ENCODE results near the gene ATP6V1C2.
"Not testable (repeated sequence)": the region's sequence is repeated elsewhere in the genome, so short reads cannot be mapped to it uniquely, and the experiment has no call there.

ATP6V1C2 gene

DNA sequence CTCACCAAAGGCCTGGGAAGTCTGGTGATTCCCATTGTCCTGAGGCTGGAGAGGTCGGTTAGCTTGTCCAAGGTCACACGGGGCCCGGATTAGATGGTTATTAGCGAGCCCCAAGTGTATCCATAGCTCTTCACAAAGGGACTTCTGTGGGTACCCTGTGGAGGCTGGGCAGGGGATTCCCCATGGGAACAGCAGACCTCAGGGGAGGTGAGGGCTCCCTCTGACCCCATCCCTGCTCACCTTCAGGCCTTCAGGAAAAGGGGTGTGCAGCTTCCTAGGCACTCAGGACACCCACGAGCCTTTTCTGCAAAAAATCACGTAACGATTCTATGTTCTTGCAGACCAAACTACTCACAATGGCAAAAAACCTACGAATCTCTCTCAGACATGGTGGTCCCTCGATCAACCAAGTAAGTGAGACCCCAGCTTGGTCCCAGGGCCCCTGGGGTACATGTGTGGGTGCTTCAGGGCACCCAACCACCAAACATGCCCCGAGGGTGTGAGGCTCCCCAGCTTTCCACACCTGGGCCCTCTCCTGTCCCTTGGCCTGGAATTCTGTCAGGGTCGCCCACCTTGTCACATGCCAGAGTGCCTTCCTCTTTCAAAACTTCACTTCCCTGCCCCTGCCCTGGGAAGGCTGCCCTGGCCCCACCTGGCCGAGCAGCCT, 50.9 kb downstream of the ATP6V1C2 start:
- DNase-seq, result no peak

DNA sequence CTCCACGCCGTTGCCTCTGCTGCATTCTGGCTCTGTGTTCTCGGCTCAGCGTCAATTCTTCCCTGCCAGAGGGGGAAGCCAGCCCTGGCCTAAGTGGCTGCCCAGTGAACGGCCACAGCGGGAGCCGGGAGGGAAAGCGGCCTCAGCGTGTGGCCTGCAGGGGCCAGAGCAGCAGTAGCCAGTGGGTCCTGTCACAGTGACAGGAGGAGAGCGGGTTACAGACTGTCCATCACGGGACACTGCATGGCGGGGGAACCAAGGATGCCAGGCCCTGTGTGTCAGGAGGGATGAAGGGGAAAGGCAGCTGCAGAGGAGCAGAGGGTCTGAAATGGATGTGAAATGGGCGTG, 51.4 kb downstream of the ATP6V1C2 start:
- DNase-seq, result no peak

DNA sequence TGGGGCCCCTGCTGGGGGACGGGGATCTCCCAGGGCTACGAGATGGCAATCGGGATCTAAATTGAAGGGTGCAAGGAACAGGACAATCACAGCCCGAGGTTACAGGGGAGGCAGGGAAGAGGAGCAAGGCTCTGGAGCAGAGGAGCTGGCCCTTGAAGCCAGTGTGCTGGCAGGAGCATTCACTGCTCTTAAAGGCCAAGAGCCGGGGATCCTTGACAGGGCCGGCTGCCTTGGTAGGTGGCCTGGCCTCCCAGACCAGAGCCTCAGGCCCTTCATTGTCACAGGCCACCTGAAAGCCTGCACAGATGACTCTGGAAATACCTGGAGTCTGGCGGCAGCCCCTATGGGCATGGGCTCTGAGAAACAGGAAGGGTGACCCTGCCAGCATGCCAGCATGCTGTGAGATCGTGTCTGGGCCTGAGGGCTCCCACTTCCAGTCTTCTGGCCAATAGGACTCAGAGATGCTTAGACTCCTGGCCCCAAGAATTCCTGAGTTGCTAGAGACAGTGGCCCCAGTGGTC, 52.5 kb downstream of the ATP6V1C2 start:
- no peak for DNase-seq

- no peak for DNase-seq
Observed at GRCh38 chr2:10774394-10774793, 53.0 kb downstream of the ATP6V1C2 start.

GRCh38 chr2:10775021-10775780, 53.8 kb downstream of the ATP6V1C2 start:
- no peak for DNase-seq

DNA sequence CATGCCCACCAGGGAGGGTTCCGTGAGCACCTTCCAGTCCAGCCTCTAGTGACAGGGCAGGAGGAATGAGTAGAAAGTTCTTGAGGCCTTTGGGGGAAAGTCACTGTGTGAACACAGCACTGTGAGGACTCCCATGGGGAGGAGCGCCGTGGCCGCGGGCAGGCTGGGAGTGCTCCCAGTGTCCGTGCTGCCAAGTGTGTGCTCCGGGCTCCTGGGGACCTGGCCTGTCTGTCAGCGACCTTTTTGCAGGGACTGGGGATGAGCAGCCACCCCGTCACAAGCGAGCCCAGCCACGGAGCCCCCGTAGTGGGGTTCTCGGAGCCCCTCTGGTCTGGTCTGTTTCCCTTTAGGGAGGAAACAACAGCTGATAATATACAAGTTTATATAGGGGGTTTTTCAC, 54.4 kb downstream of the ATP6V1C2 start:
- DNase-seq, result no peak

DNA sequence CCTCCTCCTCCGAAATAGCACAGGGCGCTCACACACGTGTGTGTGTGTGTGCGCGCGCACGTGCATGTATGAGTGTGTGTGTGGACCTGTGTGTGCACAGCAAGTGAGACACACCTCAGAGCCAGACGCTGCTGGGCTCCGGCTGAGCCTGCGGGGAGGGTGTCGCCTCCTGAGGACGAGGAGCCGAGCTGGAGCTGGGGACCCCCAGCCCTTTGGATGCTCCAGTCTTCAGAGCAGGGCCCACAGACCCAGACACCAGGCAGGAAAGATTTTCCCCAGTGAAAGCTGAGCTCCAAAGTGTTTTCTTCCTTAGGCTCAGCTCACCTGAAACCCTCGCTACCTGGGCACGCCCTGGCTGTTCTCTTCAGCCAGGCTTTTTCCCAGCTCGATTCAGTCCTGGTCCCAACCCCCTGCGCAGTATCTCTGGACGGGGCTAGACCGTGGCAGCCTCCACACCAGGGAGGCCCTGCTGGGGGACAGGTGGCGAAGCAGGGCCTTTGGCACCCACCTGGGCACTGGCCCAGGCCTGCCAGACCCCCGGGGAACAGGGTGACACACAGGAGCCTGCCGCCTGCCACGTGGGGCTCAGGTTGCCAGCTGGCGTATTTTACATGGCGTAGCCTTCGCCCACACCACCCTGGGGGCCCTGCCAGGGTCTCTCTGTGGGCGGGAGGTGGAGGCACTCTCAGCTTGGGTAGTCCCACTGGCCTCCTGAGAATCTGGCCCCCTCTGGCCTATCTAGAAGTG, 55.0 kb downstream of the ATP6V1C2 start:
- DNase-seq, result no peak

DNA sequence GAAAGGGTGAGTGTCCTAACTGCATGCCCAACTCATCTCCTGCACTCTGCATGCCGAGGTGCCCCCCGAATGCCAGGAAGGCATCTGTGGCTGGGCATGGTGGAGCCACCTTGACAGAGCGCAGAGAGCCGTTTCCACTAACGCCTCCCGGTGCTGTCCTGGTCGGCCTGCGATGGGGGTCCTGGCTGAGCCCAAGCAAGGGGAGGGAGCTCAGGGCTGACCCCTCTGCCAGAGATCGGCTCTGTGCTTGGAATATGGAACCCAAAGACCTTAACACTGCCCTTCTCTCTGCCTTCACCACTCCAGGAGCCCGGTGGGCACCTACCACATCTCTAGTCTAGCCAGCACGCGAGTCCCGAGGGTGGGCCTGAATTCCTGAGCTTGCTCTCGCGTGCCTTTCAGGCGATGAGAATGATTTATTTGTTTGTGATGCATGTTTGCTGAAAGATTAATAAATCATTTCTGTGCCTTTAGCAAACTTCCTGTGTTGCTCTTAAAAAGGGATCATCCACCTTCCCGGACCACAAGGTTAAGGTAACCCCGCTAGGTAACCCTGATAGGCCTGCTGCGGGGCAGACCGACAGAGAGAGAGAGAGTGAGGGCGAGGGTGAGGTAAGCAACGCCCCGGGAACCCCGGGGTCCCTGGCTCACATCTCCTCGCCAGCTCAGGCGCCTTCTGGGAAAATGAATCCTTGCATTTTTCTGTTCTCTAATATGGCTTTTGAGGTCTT, 55.8 kb downstream of the ATP6V1C2 start:
- no peak for DNase-seq

DNA sequence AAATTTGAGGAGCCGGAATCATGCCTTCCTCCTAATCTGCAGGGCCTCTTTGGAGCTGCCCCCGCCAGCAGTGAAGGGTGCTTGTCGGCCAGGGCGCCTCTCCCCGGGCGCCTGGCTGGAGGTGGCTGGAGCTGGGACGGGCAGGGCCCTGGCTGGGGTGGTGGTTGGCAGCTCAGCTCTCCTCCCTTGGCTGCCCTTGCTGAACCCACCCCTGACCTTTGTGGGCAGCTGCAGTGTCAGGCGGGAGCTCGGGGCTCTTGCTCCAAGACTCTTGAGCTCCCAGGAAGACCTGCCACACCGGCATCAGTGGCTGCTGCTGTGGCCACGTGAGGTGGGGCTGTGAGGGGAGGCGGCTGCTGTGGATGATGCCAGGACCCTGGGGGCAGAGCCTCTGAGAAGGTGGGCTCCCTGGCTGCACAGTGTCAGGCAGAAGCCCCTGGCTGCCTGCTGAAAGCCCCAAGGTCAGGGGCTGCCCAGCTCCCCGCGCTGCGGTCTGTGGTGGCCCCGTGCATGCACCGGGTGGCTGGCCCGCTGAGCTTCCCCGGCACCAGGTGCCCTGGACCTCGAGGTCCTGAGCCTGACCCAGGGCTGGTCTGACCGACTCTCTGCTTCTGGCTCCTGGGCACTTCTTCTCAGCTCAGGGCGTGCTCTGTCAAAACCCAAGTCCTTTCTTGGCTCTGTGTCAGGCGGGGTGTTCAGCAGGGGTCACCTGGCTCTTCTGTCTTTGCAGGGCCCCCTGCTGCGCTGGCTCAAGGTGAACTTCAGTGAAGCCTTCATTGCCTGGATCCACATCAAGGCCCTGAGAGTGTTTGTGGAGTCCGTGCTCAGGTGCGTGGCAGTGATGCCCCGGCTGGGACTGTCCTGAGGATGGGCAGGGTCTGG, 56.7 kb downstream of the ATP6V1C2 start:
- DNase-seq, result no peak

DNA sequence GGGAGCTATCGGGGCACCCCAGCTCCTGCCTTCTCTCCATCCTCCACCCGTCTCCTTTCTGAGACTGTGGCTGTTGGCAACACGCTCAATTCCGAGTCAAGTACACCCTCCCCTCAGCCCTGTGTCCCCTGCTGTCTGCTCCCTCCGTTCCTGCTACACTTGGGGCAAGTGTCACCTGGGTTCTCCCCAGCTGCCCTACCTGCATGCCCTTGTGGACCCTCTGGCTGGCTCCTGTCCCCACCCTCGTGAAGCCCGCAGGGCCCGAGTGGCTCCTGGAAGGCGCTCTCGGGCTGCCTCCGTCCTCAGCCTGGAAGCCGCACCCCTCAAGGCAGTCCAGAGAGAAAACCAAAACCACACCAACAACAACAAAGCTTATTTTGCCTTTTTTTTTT, 57.3 kb downstream of the ATP6V1C2 start:
- DNase-seq, result no peak

DNA sequence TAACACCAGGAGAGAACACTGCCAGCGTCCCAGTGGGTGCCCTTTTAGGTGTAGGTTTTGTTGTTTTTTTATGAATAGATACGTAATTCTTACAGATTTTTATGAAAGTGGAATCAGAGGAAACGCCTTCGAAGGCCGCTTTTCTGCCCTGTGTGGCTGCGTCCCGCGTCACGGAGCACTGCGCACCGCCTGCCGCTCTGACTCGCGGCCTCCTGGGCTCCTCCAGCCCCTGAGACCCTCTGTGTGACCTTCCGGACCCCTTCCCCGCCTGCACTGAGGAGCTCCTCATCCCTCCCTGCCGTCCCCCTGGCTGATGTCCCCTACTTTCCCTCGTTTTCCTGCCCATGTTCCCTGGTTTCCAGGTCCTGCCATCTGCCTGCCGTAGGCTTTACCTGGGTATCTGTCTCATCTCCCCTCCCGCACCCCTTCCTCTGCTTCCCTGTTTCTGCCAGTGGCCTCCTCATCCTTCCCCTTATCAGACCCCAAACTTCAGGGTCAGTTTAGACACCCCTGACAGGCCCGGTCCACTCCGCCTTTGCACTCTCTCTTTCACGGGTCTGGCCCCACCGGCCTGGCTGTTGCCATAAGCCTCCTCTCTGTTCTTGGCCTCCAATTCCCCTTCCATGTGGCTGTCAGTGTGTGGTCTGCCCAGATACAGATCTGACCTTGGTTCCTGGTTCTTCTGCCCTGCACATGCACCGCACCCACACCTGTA, 58.5 kb downstream of the ATP6V1C2 start:
- no peak for DNase-seq

DNA sequence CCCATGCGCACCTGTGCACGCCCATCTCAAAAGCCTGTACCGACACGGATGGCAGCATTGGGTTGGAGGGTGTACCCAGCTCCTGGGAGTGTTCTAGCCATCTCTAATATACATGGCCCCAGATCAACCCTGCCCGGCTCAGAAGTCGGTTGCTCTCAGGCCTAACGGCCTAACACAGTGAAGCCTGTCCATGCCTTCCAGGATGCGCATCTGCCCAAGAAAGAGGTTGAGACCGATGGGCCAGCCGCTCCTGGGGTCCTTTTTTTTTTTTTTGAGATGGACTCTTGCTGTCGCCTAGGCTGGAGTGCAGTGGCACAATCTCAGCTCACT, 59.0 kb downstream of the ATP6V1C2 start:
- DNase-seq, result no peak

DNA sequence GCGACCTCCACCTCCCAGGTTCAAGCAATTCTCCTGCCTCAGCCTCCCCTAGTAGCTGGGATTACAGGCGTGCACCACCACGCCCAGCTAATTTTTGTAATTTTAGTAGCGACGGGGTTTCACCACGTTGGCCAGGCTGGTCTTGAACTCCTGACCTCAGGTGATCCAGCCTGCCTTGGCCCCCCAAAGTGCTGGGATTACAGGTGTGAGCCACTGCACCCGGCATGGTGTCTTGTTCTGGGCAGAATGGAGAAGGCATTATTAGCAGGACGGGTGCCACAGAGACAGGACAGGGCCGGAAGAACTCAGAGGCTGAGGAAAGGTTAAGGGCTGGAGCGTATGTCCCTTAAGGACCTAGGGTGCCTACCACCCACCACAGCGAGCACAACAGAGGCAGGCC, 59.4 kb downstream of the ATP6V1C2 start:
- DNase-seq, result not testable (repeated sequence)

DNA sequence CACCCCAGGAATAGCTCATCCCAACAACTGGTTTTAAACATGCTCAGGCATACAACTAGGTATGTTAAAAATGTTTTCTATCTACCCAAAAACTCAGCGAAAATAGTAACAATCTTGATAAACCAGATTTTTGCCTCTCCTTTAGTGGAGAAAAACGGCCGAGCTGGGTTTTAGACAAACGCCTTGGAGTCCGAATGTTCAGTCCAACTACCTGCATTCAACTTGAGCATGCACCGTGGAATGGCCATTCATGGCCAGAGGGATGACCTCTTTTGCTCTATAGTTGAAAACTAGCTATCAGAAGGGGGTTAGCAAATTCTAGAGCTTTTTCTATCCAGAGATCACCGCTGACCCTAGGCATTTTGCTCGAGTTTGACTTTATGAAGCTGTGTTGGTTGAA, 60.3 kb downstream of the ATP6V1C2 start:
- DNase-seq, result no peak

GRCh38 chr2:10783421-10783820, 62.0 kb downstream of the ATP6V1C2 start:
- no peak for DNase-seq

- no peak for DNase-seq
Observed at GRCh38 chr2:10784719-10785118, 63.3 kb downstream of the ATP6V1C2 start.

GRCh38 chr2:10785260-10785659, 63.8 kb downstream of the ATP6V1C2 start:
- no peak for DNase-seq

DNA sequence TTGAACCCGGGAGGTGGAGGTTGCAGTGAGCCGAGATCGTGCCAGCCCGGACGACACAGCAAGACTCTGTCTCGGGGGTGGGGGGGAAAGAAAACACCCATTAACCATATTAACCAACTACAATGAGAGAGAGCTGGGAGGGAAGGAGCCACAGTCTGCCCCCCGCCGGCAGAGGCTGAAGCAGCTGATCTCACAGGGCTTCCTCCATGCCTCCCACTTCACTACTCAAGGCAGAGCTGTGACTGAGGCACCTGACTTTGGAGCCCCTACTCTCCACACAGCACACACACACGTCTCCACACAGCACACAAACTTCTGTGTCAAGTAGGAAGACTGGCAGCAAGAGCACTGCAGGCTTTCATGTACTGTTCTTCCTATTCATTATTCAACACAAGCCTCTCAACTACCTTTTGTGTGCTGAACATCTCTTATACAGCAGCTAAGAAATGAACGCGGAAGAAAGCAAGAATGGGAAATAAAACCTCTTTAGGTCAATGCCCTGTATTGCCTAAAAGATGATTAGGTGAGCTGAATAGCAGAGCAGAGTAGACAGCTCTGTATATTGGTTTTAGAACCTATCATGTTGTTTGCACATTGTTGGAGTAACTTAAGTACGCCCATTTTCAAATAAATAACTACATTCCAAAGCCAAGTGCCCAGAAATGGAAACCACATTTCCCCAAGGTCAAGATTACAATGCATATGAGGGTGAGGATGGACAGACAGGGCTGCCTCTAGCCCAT, 65.0 kb downstream of the ATP6V1C2 start:
- DNase-seq, result no peak

DNA sequence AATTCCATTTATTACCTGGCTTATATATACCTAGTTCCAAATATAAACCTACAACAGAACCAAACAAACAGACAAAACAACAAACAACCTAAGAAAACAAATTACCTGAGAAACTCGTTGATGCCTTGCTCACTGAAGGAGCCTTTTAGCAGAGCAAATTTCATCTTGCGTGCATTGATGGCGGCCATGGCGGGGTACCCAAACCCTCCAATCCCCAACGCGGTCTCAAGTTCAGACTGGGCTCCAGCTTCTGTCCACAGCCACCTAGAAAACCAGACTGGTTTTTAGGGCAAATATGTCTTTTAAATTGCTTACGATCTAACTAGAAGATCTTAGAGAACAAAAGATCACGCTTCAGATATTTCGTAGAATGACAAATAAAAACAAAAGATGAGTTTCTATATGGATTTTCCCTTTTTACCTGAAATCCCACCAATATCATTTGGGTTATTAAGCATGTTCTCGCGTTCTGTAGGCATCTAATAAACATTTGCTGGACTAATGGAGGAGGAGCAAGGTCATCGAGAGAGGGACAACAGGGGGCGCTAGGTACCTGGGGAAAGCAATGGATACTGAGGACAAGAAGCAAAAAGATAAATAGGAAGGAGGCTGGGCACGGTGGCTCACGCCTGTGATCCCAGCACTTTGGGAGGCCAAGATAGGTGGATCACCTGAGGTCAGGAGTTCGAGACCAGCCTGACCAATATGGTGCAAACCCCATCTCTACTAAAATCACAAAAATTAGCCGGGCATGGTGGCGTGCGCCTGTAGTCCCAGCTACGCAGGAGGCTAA, 65.9 kb downstream of the ATP6V1C2 start:
- DNase-seq, result no peak

DNA sequence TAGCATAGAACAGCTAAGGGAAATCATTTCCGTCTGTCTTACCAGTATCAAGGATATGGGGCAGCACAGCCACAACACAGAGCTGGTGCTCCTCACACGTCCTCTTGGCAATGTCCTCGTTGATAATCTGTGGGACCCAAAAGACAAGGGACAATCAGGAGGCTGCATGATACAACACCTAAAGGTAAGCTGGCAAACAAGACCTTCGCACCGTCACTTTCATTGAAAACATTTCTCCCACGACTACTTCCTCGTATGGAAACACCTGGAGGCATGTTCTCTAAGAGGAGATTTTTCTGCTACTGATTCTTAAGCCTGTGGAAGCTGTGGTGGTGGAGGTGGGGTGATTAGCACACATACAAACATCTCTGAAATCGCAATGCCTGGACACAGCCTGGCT, 67.4 kb downstream of the ATP6V1C2 start:
- no peak for DNase-seq
